NCI-H1417 treated with DMSO at 0.1 percent for 48 hours (cell line): ENCODE measurements around the gene GIMAP5.
"Not testable (repeated sequence)": the region's sequence is repeated elsewhere in the genome, so short reads cannot be mapped to it uniquely, and the experiment has no call there.

Experiments used
- DNase-seq: peaks from one replicate; lab custom pipeline; 2025; lab: John Stamatoyannopoulos, UW

Gene GIMAP5

GRCh38 chr7:150774131-150774530, 36.9 kb downstream of the GIMAP5 start:
- not testable (repeated sequence) for DNase-seq

GRCh38 chr7:150778014-150778737, 41.0 kb downstream of the GIMAP5 start:
- no peak for DNase-seq

DNA sequence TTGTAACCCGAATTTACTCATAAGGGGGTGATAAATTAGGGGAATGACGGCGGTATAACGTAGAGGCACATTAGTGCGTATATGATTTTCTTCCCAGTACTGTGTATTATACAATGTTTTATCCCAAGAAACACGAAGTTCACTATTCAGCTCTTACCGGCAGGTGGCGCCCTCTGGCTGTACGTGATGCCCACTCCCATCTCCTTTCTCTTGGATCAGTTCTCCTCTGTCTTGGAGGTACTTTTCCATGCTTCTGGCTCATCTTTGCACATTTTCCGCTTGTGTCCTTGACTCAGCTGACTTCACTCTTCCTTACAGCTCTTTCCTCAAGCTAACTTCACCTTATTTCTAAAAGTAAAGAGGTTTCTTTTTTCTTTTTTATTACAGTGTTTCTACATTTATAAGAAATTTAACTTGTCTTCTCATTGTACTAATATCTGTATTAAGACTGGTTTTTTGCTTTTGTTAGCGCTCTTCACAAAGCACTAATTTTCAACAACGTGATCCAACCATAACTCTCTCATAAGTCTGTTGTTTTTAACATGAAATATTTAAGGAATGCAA, 41.6 kb downstream of the GIMAP5 start:
- peak; percentile 74 for DNase-seq

GRCh38 chr7:150780292-150780691, 43.1 kb downstream of the GIMAP5 start:
- no peak for DNase-seq

DNA sequence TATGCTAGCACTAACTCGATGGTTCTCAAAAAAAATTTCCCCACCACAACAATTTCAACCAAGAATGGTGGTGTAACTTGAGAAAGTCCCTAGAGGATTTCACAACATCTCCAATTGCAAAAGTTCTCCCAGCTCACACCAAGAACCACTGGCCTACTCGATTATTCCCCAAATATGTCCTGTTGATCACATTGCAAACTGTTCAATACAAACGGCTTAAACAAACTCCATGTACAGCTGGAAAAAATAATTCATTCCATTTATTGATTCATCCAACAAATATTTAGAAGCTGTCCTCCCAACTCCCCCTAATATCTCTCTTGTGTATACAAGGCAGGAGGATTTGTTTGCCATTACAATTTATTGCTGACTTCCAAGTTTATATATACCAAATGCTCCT, 43.9 kb downstream of the GIMAP5 start:
- DNase-seq = no peak

- no peak for DNase-seq
Measured at GRCh38 chr7:150781961-150782360, 44.7 kb downstream of the GIMAP5 start.

DNA sequence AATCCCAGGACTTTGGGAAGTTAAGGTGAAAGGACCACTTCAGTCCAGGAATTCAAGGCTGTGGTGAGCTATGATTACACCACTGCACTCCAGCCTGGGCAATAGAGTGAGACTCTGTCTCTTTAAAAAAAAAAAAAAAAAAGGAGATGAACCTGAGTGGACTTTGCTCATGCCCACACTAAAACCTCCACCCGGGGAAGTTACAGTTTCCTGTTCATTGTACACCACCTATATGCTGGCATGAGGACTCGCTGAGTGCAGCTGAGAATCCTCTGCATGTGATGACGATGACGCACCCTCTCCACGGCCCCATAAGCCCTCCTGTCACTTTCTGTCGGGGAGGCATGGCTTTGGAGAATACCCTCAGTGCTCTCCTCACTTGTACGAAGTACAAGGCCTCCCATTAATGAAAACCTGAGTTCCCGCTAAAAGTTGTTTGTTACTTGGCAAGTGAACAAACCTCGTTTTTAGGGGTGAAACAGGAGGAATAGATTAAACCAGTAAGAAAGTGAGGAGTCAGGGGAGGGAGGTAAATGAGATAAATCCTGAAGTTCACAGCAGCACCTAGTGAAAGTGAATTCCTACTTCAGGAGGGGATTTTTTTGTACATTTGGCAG, 47.0 kb downstream of the GIMAP5 start:
- no peak for DNase-seq

- DNase-seq = no peak
Measured at GRCh38 chr7:150784954-150785353, 47.7 kb downstream of the GIMAP5 start.

- peak; percentile 2 for DNase-seq
Measured at GRCh38 chr7:150787321-150788281, 50.4 kb downstream of the GIMAP5 start.

- no peak for DNase-seq
Measured at GRCh38 chr7:150788474-150789269, 51.5 kb downstream of the GIMAP5 start.

DNA sequence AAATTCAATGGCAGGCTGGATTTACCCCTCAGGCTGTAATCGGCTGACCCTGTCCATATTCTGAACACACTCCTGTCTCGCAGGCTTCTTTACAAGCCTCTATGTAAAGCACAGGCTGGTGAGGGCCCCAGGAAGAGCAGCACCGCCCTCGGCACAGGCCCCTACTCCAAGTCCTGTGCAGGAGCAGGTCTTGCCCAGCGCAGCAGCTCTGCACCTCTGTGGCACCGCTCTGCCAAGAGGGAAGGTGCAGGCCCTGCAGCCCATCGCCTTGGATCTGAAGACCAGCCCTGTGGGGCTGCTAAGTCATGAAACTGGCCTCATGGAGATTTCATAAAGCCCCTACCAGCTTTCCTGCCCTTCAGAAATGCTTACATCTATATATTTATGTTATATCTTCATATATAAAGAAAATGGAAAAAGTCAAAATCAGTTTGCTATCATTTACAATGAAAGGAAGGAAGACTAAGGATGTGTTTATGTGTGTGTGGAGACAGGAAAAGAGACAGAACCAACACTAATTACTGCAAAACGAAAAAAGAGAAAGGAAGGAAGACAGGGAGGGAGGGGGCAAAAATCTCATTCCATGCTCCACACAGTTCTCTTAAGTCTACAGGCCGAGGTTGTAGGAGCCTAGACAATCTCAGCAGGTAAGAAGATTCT, 53.3 kb downstream of the GIMAP5 start:
- DNase-seq = no peak

DNA sequence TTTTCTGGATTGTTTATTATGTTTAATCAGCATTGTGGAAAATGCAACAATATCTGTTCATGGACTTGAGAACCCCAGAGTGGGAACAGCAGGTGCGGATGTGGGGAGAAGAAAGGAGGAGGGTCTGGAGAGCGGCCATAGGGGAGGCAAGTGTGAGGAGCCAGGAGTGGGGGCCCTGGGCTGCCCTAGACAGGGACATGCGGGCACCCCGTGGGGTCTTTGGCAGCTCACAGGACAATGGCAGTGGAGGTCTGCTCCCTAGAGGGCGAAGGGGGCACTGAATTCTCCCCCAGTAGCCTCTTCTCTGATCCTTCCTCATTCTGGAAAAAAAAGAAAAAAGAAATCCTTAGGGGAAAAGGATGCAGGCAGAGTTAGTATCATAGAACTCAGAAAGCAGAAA, 54.1 kb downstream of the GIMAP5 start:
- DNase-seq = no peak

- DNase-seq = no peak
Measured at GRCh38 chr7:150791746-150792452, 54.7 kb downstream of the GIMAP5 start.
